Astrocyte (in vitro differentiated cells and primary cell): ENCODE data around the gene NAALADL1.

Experiments
- EZH2 ChIP-seq: IDR thresholded peaks from 2 replicates; pipeline ENCODE4 v1.6.1; 2012; ENCODE audit warnings: mild to moderate bottlenecking, low read length, inconsistent platforms; ENCODE audit not compliant: insufficient read depth
- TF ChIP-seq, protein P1 (sequence below): IDR thresholded peaks from 2 replicates; pipeline ENCODE4 v1.5.1; 2011; ENCODE audit warnings: low read depth, mild to moderate bottlenecking, inconsistent platforms, low read length, moderate library complexity; ENCODE audit not compliant: insufficient read depth

DNA sequence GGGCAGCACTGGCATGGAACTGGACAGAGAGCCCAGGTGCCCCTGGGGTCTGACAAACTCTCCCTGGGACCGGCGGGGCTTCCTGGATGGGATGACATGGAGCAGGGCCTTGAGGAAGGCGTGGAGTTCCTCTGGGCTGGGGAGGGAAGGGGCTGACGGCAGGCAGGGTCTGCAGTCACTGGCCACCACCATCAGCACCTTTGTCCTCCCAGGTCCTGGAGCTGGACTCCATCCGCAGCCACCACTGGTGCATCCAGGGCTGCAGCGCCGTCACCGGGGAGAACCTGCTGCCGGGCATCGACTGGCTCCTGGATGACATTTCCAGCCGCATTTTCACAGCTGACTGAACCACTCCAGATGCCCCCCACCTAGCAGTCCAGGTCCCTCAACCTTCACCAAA is 36.8 kb downstream of the NAALADL1 start:
- TF ChIP-seq, protein P1, sequence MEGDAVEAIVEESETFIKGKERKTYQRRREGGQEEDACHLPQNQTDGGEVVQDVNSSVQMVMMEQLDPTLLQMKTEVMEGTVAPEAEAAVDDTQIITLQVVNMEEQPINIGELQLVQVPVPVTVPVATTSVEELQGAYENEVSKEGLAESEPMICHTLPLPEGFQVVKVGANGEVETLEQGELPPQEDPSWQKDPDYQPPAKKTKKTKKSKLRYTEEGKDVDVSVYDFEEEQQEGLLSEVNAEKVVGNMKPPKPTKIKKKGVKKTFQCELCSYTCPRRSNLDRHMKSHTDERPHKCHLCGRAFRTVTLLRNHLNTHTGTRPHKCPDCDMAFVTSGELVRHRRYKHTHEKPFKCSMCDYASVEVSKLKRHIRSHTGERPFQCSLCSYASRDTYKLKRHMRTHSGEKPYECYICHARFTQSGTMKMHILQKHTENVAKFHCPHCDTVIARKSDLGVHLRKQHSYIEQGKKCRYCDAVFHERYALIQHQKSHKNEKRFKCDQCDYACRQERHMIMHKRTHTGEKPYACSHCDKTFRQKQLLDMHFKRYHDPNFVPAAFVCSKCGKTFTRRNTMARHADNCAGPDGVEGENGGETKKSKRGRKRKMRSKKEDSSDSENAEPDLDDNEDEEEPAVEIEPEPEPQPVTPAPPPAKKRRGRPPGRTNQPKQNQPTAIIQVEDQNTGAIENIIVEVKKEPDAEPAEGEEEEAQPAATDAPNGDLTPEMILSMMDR: no peak
- TF ChIP-seq EZH2: no peak
